NCI-H1694 treated with DMSO at 0.1 percent for 48 hours (cell line): Measurements from ENCODE around the gene TECPR2.
A peak's percentile ranks its signal among the peaks of the same experiment; 100 is the strongest.
"Not testable (repeated sequence)": the region's sequence is repeated elsewhere in the genome, so short reads cannot be mapped to it uniquely, and the experiment has no call there.

ENCODE experiments used
- DNase-seq: peaks from one replicate; lab custom pipeline; 2025; lab: John Stamatoyannopoulos, UW

Gene TECPR2

GRCh38 chr14:102362545-102363181, at the start of gene TECPR2, which contains the start of gene CINP:
Gene TECPR2, plus strand, starts transcription at chr14:102362941. Its CDS starts 13,781 bp downstream, at chr14:102376722.
Gene CINP, minus strand, starts transcription at chr14:102362890. Its CDS starts 39 bp downstream, at chr14:102362851.
- DNase-seq, result peak; percentile 97

- peak; percentile 95 for DNase-seq
These were observed 48.3 kb upstream of the TECPR2 start for GRCh38 chr14:102314242-102315011.

- DNase-seq, result no peak
These were observed 47.6 kb upstream of the TECPR2 start for GRCh38 chr14:102315121-102315520.

- peak; percentile 90 for DNase-seq
These were observed 46.4 kb upstream of the TECPR2 start for GRCh38 chr14:102316338-102316742.

GRCh38 chr14:102316743-102317563, 45.8 kb upstream of the TECPR2 start:
- DNase-seq, result peak; percentile 97

GRCh38 chr14:102317564-102318248, 45.0 kb upstream of the TECPR2 start:
- DNase-seq, result peak; percentile 98

GRCh38 chr14:102318781-102319276, 43.9 kb upstream of the TECPR2 start:
- no peak for DNase-seq

- peak; percentile 96 for DNase-seq
These were observed 43.2 kb upstream of the TECPR2 start, which contains the start of gene ZNF839 for GRCh38 chr14:102319351-102320032. Gene ZNF839, plus strand, starts transcription at chr14:102319746. Its CDS starts 20 bp downstream, at chr14:102319766.

- DNase-seq, result no peak
These were observed 42.6 kb upstream of the TECPR2 start for GRCh38 chr14:102320033-102320660.

GRCh38 chr14:102320671-102321455, 41.9 kb upstream of the TECPR2 start:
- DNase-seq, result no peak

GRCh38 chr14:102321456-102322422, 41.0 kb upstream of the TECPR2 start:
- DNase-seq, result no peak

- peak; percentile 56 for DNase-seq
These were observed 39.6 kb upstream of the TECPR2 start for GRCh38 chr14:102323102-102323501.

GRCh38 chr14:102325791-102326345, 36.9 kb upstream of the TECPR2 start:
- no peak for DNase-seq

GRCh38 chr14:102326583-102326982, 36.2 kb upstream of the TECPR2 start:
- DNase-seq, result no peak

GRCh38 chr14:102329381-102329780, 33.4 kb upstream of the TECPR2 start:
- not testable (repeated sequence) for DNase-seq

- no peak for DNase-seq
These were observed 31.9 kb upstream of the TECPR2 start for GRCh38 chr14:102330806-102331205.

- DNase-seq, result no peak
These were observed 29.4 kb upstream of the TECPR2 start for GRCh38 chr14:102333390-102333789.
